Brain microvascular endothelial cell (primary cell): ENCODE data around the gene POGK.

Experiments used
- DNase-seq: peaks from one replicate; pipeline ENCODE4 v3.0.0-alpha.2; 2020
- H3K27ac ChIP-seq: fragments of 250-450 bp; sonication (Bioruptor Pico); 2 replicates; pipeline ENCODE4 v1.5.1; 2020; ENCODE audit warnings: mild to moderate bottlenecking, moderate library complexity
- H3K27me3 ChIP-seq: fragments of 250-450 bp; sonication (Bioruptor Pico); replicated peaks from 2 replicates; pipeline ENCODE4 v1.5.1; 2020; ENCODE audit warnings: mild to moderate bottlenecking
- H3K36me3 ChIP-seq: fragments of 250-450 bp; sonication (Bioruptor Pico); replicated peaks from 2 replicates; pipeline ENCODE4 v1.5.1; 2020; ENCODE audit warnings: mild to moderate bottlenecking
- H3K4me3 ChIP-seq: 2 replicates; pipeline ENCODE4 v1.5.1; 2011; ENCODE audit warnings: low read depth, mild to moderate bottlenecking, control low read depth, low read length, moderate library complexity
- in situ Hi-C: cut with HindIII; loops from 2 replicates; pipeline ENCODE4 v1.10.0; 2017; ENCODE audit warnings: low sequenced_read_pairs, low pct_ligation_motif_present
- TF ChIP-seq, protein P1 (sequence below): IDR thresholded peaks from 2 replicates; pipeline ENCODE4 v1.5.1; 2011; ENCODE audit warnings: low read depth, mild to moderate bottlenecking, moderate library complexity, low read length, control low read depth, inconsistent platforms; ENCODE audit errors: missing control alignments

The POGK gene

DNA sequence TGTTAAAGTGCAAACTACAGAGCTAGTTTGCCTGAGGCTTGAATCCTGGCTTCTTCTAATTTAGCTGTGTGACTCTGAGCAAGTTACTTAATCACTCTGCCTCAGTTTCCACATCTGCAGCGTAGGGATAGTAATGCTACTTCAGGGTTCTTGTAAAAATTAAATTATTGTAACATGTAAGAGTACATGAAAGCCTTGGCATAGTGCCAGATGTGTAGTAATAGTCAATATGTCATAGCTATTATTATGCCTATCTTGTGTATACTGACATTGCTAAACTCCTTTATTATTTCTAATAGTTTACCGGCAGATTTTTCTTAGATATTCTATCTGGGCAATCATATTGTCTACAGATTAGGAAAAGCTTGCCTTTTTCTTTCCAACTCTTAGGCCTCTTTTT lies 43.6 kb downstream of the POGK start:
- Histone ChIP-seq H3K36me3 (no peaks in the 10 kb centered on the region), H3K27me3 (peaks cover 18% of the 10 kb centered on the region), H3K4me3 (no peak overlapping the region), H3K27ac (no peak overlapping the region)
- TF ChIP-seq, protein P1, sequence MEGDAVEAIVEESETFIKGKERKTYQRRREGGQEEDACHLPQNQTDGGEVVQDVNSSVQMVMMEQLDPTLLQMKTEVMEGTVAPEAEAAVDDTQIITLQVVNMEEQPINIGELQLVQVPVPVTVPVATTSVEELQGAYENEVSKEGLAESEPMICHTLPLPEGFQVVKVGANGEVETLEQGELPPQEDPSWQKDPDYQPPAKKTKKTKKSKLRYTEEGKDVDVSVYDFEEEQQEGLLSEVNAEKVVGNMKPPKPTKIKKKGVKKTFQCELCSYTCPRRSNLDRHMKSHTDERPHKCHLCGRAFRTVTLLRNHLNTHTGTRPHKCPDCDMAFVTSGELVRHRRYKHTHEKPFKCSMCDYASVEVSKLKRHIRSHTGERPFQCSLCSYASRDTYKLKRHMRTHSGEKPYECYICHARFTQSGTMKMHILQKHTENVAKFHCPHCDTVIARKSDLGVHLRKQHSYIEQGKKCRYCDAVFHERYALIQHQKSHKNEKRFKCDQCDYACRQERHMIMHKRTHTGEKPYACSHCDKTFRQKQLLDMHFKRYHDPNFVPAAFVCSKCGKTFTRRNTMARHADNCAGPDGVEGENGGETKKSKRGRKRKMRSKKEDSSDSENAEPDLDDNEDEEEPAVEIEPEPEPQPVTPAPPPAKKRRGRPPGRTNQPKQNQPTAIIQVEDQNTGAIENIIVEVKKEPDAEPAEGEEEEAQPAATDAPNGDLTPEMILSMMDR = no peak
- in situ Hi-C loops = no loop called here
- DNase-seq = no peak

DNA sequence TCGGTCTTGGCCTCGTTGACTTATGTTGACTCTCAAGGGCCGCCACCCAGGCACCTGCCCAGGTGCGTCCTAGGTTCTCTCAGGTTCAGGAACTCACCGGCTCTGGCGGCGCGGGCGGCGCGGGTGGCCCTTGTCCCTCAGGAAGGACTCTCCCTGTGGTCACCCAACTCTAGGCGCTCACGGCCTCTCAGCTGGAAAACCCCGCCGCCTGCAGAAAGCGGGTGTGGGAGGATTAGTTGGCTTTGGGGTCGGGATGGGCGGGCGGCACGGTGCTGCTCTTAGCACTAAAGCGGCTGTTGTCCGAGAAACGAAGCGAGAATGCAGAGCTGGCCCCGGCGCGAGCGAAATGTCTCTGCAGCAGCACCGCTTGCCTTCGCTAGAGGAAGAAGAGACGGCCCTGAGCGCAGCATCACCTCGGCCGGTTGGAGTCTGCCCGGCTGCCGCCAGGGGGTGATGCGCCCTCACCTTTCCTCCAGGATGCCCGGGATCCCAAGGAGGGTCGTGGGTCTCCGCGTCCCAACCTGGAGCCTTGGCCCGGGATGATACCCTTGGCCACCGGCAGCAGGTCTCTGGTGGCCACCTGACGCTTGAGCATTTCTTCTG lies 44.9 kb downstream of the POGK start:
- Histone ChIP-seq H3K27ac (no peak overlapping the region), H3K36me3 (no peaks in the 10 kb centered on the region), H3K27me3 (peaks cover 18% of the 10 kb centered on the region), H3K4me3 (no peak overlapping the region)
- TF ChIP-seq, protein P1 = peak; percentile 90
- peak; percentile 24 for DNase-seq
- in situ Hi-C loops = no loop called here

DNA sequence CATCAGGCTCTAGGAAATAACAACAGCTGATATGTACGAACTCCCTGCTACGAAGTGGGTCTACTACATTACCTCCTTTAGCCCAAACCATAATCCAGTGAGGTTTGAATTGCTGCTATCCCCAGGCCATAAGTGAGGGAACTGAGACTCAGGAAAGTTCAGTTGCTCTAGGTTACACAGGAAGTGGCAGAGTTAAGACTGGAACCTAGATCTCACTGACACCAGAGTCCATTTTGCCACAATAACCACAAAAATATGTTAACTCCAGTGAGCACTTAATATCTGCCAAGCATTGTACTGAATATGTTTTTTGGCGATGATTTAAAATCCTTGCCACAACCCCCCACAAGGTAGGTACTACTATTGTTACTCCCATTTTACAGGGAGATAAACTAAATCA lies 45.7 kb downstream of the POGK start:
- Histone ChIP-seq H3K27ac (no peak overlapping the region), H3K36me3 (no peaks in the 10 kb centered on the region), H3K27me3 (peaks cover 18% of the 10 kb centered on the region), H3K4me3 (no peak overlapping the region)
- in situ Hi-C loops = no loop called here
- no peak for DNase-seq
- TF ChIP-seq, protein P1 = no peak

DNA sequence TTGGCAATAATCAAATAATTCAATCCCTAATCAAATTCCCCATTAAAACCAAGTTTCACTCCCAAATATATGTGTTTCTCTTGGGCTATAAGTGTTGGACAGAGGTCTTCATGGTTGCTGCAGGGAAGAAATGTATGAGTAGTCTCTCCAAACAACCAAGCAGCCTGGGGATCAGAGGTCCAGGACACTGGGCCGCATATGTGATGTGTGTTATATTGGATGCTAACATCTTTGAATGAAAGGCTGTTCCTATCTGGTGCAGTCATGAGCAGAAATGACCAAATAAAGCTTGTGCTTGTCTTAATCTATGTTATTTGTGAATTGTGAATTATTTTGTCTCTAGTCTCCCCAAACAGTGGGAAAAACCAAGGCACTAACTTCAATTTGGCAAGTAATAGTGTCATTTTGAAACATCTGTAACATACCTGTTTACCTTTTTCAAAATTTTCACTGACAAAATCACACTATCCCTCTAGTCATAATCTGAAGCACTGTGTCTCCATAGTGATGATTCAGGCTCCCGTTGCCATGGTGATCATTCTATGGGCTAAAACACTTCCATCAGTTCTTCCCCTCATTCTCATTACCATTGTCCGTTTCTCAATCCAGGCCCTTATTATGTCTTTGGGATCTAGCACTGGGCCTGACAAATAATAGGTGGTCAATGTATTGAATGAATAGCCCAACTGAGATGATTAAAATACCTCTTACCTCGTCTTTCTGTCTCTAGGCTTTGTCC lies 49.3 kb downstream of the POGK start:
- H3K27ac ChIP-seq = no peak overlapping the region
- no peak overlapping the region for H3K4me3 ChIP-seq
- no peaks in the 10 kb centered on the region for H3K36me3 ChIP-seq
- no peak for DNase-seq
- in situ Hi-C loops = no loop called here
- peaks cover 22% of the 10 kb centered on the region for H3K27me3 ChIP-seq
- TF ChIP-seq, protein P1 = no peak

DNA sequence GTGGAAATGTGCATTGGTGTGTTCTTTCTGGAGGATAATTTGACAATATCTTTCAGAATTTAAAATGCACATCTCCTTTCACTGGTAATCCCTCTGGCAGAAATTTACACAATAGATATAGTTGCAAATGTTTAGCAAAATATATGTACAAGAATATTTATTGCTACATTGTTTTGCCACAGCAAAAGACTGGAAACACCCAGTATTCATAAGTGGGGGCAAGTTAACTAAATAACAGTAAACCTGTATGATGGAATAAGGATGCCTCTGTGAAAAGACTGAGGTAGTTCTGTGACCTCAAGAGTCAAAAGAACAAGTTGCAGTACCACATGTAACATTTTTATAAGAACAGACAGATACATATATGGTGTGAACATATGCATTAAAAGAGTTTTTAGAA lies 50.5 kb downstream of the POGK start:
- no peak overlapping the region for H3K4me3 ChIP-seq
- peaks cover 12% of the 10 kb centered on the region for H3K27me3 ChIP-seq
- no peak for DNase-seq
- no peaks in the 10 kb centered on the region for H3K36me3 ChIP-seq
- in situ Hi-C loops = no loop called here
- TF ChIP-seq, protein P1 = no peak
- H3K27ac ChIP-seq = no peak overlapping the region

DNA sequence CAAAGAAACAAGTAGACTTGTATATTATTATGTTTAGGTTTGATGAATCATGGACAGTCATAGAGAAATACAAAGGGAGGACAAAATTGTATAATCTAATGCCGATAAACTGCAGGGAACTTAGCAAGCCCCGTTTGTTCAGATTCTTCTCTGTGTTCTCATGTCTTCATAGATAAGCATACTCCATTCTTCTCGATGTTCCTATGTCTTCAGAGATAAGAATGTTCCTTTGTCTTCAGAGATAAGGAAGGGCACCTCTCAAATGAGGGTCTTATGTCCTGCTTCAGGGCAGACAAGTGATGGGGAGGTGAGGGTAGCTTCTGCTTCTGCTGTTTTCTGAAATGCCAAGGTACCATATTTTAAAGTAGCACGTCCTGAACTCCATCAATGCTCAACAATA lies 56.5 kb downstream of the POGK start:
- no peak for DNase-seq
- in situ Hi-C loops = no loop called here
- Histone ChIP-seq H3K27me3 (peaks cover 5% of the 10 kb centered on the region), H3K27ac (no peak overlapping the region), H3K4me3 (no peak overlapping the region), H3K36me3 (no peaks in the 10 kb centered on the region)
- TF ChIP-seq, protein P1 = no peak
